HG02623 (cell line): Measurements from ENCODE around the gene CFAP100.
A peak's percentile ranks its signal among the peaks of the same experiment; 100 is the strongest.

Experiments used
- ATAC-seq: cut with Tn5 transposase; IDR thresholded peaks from one replicate; pipeline ENCODE4 v1.9.1; 2021; ENCODE audit warnings: moderate library complexity; ENCODE audit not compliant: unreplicated experiment

The CFAP100 gene

GRCh38 chr3:126419886-126420786 lies 25.4 kb downstream of the CFAP100 start:
- no peak for ATAC-seq

GRCh38 chr3:126421573-126422119 lies 26.9 kb downstream of the CFAP100 start:
- no peak for ATAC-seq

DNA sequence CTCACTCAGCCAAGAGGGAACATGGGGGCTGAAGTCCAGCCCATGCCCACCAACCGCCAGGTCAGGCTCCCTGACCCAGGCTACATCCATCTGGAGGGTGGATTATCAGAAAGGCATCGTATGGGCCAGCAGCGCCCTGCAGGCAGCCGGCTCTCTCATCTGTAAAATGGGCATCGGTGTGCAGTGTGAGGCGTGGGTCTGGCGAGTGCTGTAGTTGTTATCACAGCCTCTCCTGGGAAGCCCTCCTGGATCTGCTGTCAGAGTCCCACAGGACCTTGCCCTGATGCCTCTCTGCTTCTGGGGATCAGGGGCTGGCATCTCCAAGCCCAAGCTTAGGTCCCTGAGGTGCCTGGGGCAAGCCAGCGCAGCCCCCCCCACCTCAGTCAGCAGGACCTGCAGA lies 27.4 kb downstream of the CFAP100 start:
- ATAC-seq = no peak

DNA sequence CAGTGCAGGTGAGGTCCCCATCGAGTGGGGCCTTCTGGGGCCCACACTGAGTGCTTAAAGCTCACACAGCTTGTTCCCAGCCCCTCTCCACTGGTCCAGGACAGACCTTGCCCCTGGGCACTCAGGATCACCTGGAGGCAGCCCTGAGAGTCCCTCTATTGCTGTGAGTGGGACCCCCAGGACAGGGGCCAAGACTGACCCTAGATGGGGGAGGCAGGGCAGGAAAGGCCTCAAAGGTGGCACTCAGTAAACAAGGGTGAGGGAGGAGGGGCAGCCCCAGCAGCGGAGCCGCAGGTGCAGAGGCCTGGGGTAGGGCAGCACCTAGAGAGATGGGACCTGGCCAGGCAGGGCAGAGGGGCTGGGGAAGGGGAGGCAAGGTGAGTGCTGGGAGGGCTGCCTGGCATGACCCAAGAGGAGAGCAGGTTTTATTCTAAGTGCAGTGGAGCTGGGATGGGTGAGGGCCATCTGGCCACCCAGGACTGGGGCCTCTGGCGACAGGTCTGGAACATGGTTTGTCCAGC lies 27.9 kb downstream of the CFAP100 start:
- no peak for ATAC-seq

DNA sequence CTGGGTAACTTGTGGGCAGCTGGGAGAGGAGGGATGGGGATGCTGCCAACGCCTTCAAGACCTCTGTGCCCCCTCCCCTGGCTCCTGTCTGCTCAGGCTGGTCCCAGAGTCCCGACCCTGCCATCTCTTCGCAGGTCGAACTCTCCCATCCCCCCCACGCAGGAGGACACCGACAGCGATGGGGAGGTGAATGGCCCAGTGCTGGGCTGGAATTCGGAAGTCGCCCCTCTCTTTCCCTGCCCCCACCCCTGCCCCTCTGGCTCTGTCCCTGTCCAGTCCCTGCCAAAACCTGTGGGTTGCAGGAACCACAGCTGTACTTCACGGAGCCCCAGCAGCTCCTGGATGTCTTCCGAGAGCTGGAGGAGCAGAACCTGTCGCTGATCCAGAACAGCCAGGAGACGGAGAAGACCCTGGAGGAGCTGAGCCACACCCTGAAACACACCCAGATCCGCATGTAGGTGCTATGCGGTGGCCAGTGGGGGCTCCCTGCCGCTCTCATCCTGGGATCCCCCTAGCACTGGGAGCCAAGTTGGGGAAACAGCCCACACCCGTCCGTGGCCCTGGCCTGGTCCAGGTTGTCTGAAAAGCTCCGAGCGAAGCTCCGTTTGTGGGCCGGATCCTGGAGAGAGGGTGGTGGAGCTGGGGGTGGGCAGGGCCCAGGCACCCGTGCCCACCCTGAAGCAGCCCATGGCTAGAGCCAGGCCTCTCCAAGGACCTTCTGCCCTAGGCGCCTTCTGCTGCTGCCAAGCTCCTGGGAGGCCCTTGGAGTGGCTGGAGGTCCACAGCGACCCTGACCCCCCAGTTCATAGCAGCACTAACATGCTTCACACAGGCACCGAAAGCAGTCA lies 28.7 kb downstream of the CFAP100 start:
- ATAC-seq = no peak

DNA sequence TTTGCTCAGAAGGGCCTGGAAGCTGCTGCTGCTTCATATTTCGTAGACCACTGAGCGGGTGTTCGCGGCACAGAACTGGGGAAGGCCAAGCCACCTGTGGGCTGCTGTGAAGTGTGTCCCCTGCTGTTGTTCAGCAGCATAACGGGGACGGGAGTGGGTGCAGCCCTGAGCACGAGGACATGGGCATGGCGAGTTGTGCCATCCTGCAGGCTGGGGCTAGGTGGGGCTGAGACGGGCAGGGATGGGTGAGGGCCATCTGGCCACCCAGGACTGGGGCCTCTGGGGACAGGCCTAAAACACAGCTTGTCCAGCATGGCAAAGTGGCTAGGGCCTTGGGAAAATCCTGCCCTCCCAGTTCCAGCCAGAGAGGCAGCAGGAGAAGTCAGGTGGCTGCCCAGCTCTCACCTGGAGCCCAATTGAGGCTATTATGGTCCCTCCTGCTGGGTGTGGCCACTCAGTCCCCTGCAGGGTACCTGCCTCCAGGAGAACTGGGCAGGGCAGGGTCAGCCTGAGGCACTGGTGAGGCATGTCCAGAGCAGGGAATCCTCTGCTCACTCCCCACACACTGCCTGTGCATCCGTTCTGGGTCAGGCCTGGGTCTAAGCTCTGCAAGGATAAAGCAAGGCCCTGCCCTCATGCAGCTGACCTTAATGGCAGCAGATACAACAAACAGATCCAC lies 29.5 kb downstream of the CFAP100 start:
- ATAC-seq = no peak

DNA sequence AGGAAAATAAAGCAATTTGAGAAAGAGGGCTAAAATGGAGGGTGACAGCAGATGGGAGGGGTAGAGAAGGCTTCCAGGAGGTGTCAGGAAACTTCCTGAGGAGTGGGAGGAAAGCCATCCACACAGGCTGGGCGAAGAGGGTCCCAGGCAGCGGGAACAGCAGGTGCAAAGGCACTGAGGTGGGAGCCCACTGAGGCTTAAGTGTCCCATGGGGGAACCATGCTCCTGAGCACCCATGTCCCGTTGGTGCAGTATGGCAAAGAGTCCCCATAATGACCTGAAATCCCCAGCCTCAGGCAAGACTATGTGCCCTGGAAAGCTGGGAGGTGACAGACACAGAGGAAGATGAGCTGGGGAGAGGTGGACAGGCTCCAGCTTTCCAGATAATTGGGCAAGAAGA lies 30.0 kb downstream of the CFAP100 start:
- no peak for ATAC-seq

- peak; percentile 75 for ATAC-seq
These were observed 36.4 kb downstream of the CFAP100 start for GRCh38 chr3:126431103-126431534.

DNA sequence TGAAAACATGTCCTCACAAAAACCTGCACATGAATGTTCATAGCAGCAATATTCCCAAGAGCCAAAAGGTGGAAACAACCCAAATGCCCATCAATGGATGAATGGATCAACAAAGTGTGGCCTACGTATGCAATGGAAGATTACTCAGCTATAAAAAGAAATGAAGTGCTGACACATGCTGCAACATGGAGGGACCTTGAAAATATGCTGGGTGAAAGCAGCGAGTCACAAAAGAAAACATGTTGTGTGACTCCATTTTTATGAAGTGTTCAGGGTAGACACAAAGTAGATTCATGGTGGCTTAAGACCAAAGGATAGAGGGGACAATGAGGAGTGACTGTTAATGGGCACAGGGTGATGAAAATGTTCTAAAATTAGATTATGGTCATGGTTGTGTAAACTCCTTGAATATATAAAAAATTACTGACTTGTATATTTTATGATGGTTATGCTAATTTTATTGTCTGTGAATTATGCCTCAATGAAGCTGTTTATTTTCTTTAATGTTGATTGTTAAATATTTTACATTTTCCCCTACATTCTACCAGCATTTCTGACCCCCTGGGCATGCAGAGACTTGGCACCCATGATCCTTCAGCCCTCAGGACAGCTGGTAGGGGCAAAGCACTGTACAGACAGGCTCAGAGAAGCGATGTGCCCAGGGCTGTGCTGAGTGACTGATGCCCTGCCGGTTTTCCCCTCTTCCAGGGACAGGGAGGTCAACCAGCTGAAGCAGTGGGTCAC lies 37.8 kb downstream of the CFAP100 start:
- ATAC-seq = no peak

DNA sequence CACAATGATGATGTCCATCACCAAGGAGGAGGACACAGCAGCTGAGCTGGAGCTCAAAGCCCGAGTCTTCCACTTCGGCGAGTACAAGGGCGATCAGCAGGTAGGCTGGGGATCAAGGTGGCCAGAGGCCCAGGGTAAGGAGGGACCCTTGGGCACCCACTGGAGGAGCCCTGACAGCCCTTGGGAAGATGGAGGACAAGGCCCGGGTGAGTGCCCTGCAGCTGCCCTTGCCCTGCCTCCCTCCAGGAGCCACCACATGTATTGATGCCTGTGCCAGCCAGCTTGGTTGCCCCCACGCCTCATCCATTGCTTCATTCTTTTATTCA lies 38.4 kb downstream of the CFAP100 start:
- ATAC-seq = no peak

DNA sequence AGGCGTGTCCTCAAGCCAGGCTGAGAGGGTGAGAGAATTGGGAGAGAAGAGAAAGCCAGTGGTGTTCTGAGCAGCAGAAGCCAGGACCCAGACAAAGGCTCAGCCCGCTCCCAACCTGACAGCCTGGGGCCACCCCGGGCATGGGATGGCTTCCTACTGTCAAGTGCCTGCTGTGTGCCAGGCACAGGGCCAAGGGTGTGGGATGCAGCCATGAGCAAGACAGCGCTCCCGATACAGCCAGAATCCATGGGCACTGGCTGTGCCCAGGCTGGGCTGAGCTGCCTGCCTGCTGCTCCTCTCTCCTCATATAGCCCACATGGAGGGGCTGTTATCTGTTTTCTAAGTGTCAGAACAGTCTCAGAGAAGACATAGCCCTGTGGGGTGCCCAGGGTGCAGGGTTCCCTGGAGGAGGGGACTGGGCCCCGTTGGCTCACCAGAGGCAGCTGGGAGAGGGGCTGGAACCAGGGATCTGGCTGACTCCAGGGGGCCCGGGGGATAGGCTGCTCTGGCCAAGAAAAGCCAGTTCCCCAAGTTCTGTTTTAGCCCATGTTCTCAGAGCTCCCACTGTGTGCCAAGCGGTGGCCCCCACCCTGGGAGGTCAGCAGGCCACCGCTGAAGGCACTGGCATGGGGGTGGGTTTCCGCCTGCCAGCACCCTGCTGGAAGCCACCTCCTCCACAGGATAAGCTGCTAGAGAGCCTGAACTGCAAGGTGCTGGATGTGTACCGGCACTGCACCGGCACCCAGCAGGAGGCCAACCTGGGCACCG lies 39.0 kb downstream of the CFAP100 start:
- ATAC-seq = no peak

- no peak for ATAC-seq
These were observed 39.5 kb downstream of the CFAP100 start for GRCh38 chr3:126434264-126434590.

- ATAC-seq = no peak
These were observed 40.3 kb downstream of the CFAP100 start for GRCh38 chr3:126434931-126435411.

DNA sequence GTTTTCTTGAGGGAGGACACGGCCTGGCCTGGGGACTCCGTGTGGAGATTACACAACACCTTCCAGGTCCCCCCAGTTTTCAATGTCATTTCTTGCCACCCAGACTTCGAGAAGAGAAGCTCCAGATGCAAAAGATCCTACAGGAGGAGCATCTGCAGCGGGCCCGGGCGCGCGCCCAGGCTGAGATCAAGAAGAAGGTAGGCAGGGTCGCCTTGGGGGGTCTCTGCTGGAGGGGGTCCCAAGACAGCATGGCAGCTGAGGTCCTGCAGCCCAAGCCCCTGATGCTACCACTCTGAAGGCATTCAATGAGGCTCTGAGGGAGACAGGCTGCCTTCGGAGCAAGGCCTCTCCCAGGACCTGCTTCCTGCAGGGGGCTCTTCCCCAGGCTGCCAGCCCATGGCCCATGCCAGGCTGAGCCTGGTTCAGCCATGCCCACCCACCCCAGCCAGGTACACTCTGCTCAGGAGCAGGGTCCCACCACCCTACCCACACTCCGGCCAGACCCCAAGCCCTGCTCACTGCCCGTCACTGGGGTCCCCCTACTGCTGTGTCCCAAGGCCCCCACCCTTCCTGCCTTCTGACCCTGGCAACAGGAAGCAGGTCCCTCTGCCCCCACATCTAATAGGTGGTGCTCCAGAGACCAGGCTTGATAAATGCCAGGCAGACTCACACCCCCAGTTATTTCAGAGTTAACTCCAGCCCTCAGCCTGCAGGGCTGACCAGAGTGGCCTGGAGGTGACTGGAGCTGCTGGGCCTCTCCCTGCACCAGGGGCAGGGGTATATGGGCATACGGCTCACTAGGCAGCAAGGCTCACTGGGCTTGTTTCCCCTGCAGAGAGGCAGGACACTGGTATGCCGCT lies 41.0 kb downstream of the CFAP100 start:
- ATAC-seq = no peak

DNA sequence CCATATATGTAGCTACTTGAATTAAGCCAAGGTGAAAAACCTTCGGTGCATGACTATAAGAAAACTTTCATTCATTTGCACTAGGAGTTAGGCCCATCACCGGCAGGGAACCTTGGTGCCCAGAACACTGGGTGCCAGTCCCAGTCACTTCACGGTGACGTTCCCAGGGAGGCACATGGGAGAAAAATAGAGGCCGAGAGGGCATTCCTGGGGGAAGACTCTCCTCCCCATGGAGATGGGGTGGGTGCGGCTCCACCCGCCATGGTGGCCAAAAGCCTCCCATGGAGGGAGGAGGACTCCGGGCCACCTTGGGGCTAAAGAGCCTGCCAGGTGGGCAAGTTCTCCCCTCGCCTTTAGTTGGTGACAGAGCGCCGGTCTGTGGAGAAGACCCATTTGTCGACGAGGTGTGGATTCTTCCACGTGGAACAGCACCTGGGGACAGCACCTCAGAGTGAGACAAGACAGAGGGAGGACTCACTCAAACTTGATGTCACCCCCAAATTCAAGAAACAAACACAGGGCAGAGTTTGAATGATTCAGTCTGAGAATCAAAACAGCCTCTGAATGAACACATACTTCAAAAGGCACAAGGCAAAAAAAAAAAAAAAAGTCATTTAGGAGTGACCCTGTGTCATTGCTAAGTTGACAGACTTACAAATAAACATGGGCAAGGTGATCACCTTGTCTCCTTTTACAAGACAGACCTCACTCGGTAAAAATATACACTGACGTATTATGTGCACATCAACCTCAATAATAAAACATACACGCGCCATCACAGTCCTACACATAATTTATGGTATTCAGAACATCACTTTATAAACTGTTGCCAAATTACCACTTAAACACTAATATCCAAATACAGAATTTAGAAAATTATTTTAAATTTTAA lies 42.4 kb downstream of the CFAP100 start:
- no peak for ATAC-seq

DNA sequence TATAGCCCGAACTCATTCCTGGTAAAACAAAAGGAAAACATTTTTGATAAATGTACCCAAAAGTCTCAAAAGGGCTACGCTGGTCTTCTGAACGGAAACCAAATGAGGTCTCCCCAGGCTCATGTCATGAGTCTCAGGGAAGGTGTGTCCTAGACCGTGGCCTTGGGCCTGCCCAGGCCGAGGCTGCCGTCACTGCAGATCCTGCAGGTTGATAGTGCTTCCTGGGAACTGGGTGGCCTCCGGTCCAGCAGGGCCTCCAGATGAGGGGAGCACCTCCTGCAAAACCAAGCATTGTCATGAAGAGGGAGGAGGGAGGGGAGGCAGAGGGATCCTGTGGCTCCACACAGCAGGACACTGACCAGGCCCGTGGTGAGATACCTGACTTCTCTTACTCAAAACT lies 43.5 kb downstream of the CFAP100 start:
- ATAC-seq = no peak

DNA sequence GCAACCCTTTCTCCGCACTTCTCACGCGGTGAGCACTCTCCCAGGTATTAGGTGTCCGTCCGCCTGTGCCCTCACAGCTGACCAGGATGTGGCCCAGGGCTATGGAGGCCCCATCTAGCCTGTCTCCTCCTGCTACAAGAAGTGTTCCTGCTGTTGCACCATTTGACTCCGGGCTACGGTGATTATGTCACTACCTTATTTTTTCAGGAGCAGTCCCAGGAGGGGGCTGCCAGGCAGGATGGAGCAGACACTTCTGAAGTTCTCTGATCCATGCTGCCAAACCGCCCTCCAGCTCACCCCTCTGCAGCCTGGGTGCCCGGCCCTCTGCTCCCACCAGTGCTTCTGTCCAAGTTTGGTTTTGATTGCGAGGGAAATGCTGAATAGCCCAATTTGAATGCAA lies 44.0 kb downstream of the CFAP100 start:
- ATAC-seq = no peak
